Caco-2 (cell line): ENCODE results near the gene FGFRL1. TPM values are rescaled to one million over a fixed set of nuclear protein-coding genes. Genes with fewer than 3 reads are reported as not detected.

Experiments used
- BruUV-seq: library from RNA; stranded (reverse); fragments of 400-500 nt; replicated peaks from 2 replicates; lab custom pipeline; 2021; lab: Mats Ljungman, UMichigan
- CTCF ChIA-PET: fragments of 300-600 bp; sonication (Branson Sonifier 250); formaldehyde crosslinking; loops from one replicate; lab custom pipeline; 2022; ENCODE audit warnings: antibody characterized with exemption; lab: Charles Lee
- POLR2A ChIA-PET: fragments of 300-600 bp; sonication (Branson Sonifier 250); formaldehyde crosslinking; loops from one replicate; lab custom pipeline; 2022; ENCODE audit warnings: antibody characterized with exemption; lab: Charles Lee
- DNase-seq, 2 experiments: peaks; one replicate each; pipeline versions ENCODE4 v3.0.0 to v3.0.0-alpha.2; 2020 to 2022
- H3K27me3 ChIP-seq: replicated peaks from 2 replicates; pipeline ENCODE4 v1.6.0; 2011; ENCODE audit warnings: low read length; ENCODE audit not compliant: control insufficient read depth, insufficient read depth
- H3K36me3 ChIP-seq: 2 replicates; pipeline ENCODE4 v1.5.1; 2011; ENCODE audit warnings: low read length; ENCODE audit not compliant: control insufficient read depth, insufficient read depth
- H3K4me1 ChIP-seq: fragments of 250-450 bp; sonication (Bioruptor Pico); 2 replicates; pipeline ENCODE4 v1.5.1; 2020; ENCODE audit warnings: mild to moderate bottlenecking
- H3K4me3 ChIP-seq: 2 replicates; pipeline ENCODE4 v1.5.1; 2011; ENCODE audit warnings: low read depth, mild to moderate bottlenecking, control low read depth, low read length
- H3K9me3 ChIP-seq: fragments of 250-450 bp; sonication (Bioruptor Pico); 2 replicates; pipeline ENCODE4 v1.5.1; 2020; ENCODE audit warnings: mild to moderate bottlenecking, moderate library complexity
- H3K27ac Mint-ChIP-seq: one replicate; pipeline ENCODE4 v1.8.0; 2022; ENCODE audit warnings: mixed read lengths; ENCODE audit not compliant: unreplicated experiment
- H3K27me3 Mint-ChIP-seq: one replicate; pipeline ENCODE4 v1.8.0; 2022; ENCODE audit warnings: mixed read lengths; ENCODE audit not compliant: insufficient read depth, unreplicated experiment
- H3K36me3 Mint-ChIP-seq: one replicate; pipeline ENCODE4 v1.8.0; 2022; ENCODE audit warnings: mild to moderate bottlenecking, mixed read lengths; ENCODE audit not compliant: insufficient read depth, unreplicated experiment
- H3K4me1 Mint-ChIP-seq: one replicate; pipeline ENCODE4 v1.8.0; 2022; ENCODE audit warnings: low read depth, mixed read lengths; ENCODE audit not compliant: unreplicated experiment
- H3K4me3 Mint-ChIP-seq: one replicate; pipeline ENCODE4 v1.8.0; 2022; ENCODE audit warnings: mild to moderate bottlenecking, moderate library complexity, mixed read lengths; ENCODE audit not compliant: unreplicated experiment
- H3K9me3 Mint-ChIP-seq: one replicate; pipeline ENCODE4 v1.8.0; 2022; ENCODE audit warnings: mixed read lengths; ENCODE audit not compliant: unreplicated experiment
- CTCF ChIP-seq, 2 experiments: fragments of 200-600 bp in 1 of 2; IDR thresholded peaks; 1 replicate in 1 of 2; 2 replicates in 1 of 2; pipeline versions ENCODE4 v1.5.1 to v1.8.0; 2011 to 2022; ENCODE audit warnings: antibody characterized with exemption in 1 of 2, control low read depth in 1 of 2, inconsistent platforms in 1 of 2, low read depth in 1 of 2, low read length in 1 of 2, mild to moderate bottlenecking in 1 of 2, moderate library complexity in 1 of 2; ENCODE audit not compliant: insufficient read depth in 1 of 2, severe bottlenecking in 1 of 2, unreplicated experiment in 1 of 2
- intact Hi-C: fragments of 100-400 bp; cut with micrococcal nuclease; formaldehyde crosslinking; loops from one replicate; pipeline ENCODE4 v1.10.0; 2022; ENCODE audit not compliant: unreplicated experiment
- total RNA-seq: library from RNA; stranded (reverse); gene quantifications from 2 replicates; pipeline ENCODE4 v1.2.3, GENCODE V29; 2022

Gene FGFRL1
- total RNA-seq, 1 experiment from 2014 or later: 26.0 TPM

GRCh38 chr4:1031346-1031745 is 19.9 kb downstream of the FGFRL1 start:
- intact Hi-C loops: no loop called here
- Mint-ChIP-seq H3K36me3 (peaks cover 23% of the 10 kb centered on the region), H3K9me3 (no peaks in the 10 kb centered on the region), H3K27me3 (no peaks in the 10 kb centered on the region), H3K4me3 (no peak overlapping the region), H3K4me1 (no peaks in the 10 kb centered on the region), H3K27ac (no peak overlapping the region)
- DNase-seq: no peak
- Histone ChIP-seq H3K27me3 (no peaks in the 10 kb centered on the region), H3K4me1 (no peaks in the 10 kb centered on the region), H3K4me3 (no peak overlapping the region), H3K9me3 (no peaks in the 10 kb centered on the region), H3K36me3 (no peaks in the 10 kb centered on the region)
- POLR2A ChIA-PET: no interaction called here
- TF ChIP-seq CTCF (IDR thresholded peaks at IDR 0.05; ENCODE audit: insufficient read depth in 1 of 2, low read depth in 1 of 2, low read length in 1 of 2, severe bottlenecking in 1 of 2, unreplicated experiment in 1 of 2): no peak
- BruUV-seq: no TSS peak
- CTCF ChIA-PET: no interaction called here

- H3K27me3 ChIP-seq: no peaks in the 10 kb centered on the region
- no peak overlapping the region for H3K27ac Mint-ChIP-seq
- POLR2A ChIA-PET: no interaction called here
- DNase-seq: no peak
- no peaks in the 10 kb centered on the region for H3K9me3 ChIP-seq
- H3K36me3 ChIP-seq: no peaks in the 10 kb centered on the region
- BruUV-seq: no TSS peak
- no peaks in the 10 kb centered on the region for H3K9me3 Mint-ChIP-seq
- H3K27me3 Mint-ChIP-seq: no peaks in the 10 kb centered on the region
- H3K4me3 ChIP-seq: no peak overlapping the region
- intact Hi-C loops: no loop called here
- H3K36me3 Mint-ChIP-seq: peaks cover 23% of the 10 kb centered on the region
- no peak overlapping the region for H3K4me3 Mint-ChIP-seq
- H3K4me1 Mint-ChIP-seq: no peaks in the 10 kb centered on the region
- no peak for TF ChIP-seq CTCF (IDR thresholded peaks at IDR 0.05; ENCODE audit: insufficient read depth in 1 of 2, low read depth in 1 of 2, low read length in 1 of 2, severe bottlenecking in 1 of 2, unreplicated experiment in 1 of 2)
- no peaks in the 10 kb centered on the region for H3K4me1 ChIP-seq
- CTCF ChIA-PET: no interaction called here
Observed at GRCh38 chr4:1031956-1032795, 20.8 kb downstream of the FGFRL1 start.

- H3K27ac Mint-ChIP-seq: no peak overlapping the region
- Histone ChIP-seq H3K27me3 (no peaks in the 10 kb centered on the region), H3K4me1 (no peaks in the 10 kb centered on the region), H3K4me3 (no peak overlapping the region), H3K9me3 (no peaks in the 10 kb centered on the region), H3K36me3 (no peaks in the 10 kb centered on the region)
- BruUV-seq: no TSS peak
- POLR2A ChIA-PET: no interaction called here
- H3K9me3 Mint-ChIP-seq: no peaks in the 10 kb centered on the region
- DNase-seq: no peak
- no peaks in the 10 kb centered on the region for H3K27me3 Mint-ChIP-seq
- no peak overlapping the region for H3K4me3 Mint-ChIP-seq
- H3K4me1 Mint-ChIP-seq: no peaks in the 10 kb centered on the region
- intact Hi-C loops: no loop called here
- CTCF ChIA-PET: interaction anchor here (0.6 kb wide), 1 partner anchor 16 kb away, joined by 3 read pairs; no protein-coding TSS in a partner anchor
- peaks cover 20% of the 10 kb centered on the region for H3K36me3 Mint-ChIP-seq
- no peak for TF ChIP-seq CTCF (IDR thresholded peaks at IDR 0.05; ENCODE audit: insufficient read depth in 1 of 2, low read depth in 1 of 2, low read length in 1 of 2, severe bottlenecking in 1 of 2, unreplicated experiment in 1 of 2)
Observed at GRCh38 chr4:1032861-1033260, 21.4 kb downstream of the FGFRL1 start.
